ENCODE data around the gene PPP1R15B. TPM values are rescaled to one million over a fixed set of nuclear protein-coding genes. Genes with fewer than 3 reads are reported as not detected.
"Not testable (repeated sequence)": the region's sequence is repeated elsewhere in the genome, so short reads cannot be mapped to it uniquely, and the experiment has no call there.

Gene PPP1R15B
- total RNA-seq, 1 donor from 2014 or later = 26.6 TPM

DNA sequence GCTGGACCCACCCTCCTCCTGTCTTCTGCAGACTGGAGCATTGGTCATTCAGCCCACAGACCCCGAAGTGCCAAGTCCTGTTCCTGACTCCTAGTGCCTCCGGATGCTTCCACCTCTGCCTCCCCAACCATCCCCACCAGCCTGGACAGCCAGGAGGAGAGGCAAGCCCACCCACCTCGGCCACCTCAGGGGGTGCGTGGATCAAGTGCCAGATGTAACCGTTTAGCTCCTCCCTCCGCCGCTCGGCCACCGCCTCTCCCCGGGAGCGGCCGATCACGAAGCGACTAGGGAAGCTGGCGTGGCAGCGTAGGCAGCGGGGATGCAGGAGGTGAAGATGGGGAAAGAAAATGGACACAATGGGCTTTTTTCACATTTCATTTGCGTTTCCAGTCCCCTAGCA is 18.1 kb upstream of the PPP1R15B start:
- no peak for DNase-seq (ENCODE audit: low read depth)
- TF ChIP-seq CTCF (conservative IDR thresholded peaks at IDR 0.05; ENCODE audit: low read depth, low read length) = no peak
- no peak overlapping the region for H3K4me3 ChIP-seq (ENCODE audit: low read depth, low read length)

GRCh38 chr1:204426971-204427701 is 15.5 kb upstream of the PPP1R15B start:
- no peak for DNase-seq (ENCODE audit: low read depth)
- TF ChIP-seq CTCF (conservative IDR thresholded peaks at IDR 0.05; ENCODE audit: low read depth, low read length) = no peak
- no peak overlapping the region for H3K4me3 ChIP-seq (ENCODE audit: low read depth, low read length)

DNA sequence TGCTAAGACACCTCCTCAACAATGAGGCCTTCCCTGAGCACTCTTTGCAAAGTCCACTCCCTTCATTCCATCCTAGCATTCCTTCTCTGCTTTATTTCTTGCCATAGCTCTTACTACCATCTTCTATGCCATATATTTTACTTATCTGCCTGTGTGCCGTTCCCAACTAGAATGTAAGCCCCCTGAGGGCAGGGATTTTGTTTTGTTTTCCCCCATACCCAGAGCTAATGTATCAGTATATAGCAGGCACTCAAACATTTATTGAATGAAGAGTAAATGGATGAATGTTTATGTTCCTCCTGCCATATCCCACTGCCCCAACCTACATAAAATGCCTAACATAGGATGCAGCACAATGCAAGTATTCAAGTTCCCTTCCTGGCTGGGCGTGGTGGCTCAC is 14.9 kb upstream of the PPP1R15B start:
- no peak for TF ChIP-seq CTCF (conservative IDR thresholded peaks at IDR 0.05; ENCODE audit: low read depth, low read length)
- no peak overlapping the region for H3K4me3 ChIP-seq (ENCODE audit: low read depth, low read length)
- no peak for DNase-seq (ENCODE audit: low read depth)

DNA sequence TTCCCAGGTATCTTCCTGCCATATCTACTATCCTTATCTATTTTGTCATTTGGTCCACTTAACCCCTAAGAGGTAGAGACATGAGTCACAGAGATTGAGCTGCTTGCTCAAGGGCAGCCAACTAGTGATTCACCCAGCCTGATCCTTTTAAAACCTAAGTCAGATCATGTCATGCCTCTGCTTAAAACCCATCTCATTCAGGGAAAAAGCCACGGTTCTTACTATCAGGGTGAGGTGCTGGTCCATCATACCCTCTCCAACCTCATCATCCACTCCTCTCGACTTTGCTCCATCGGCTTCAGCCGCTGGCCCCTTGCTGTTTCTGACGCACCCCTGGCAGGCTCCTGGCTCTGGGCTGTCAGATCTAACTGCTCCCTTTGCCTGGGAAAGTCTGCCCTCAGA is 14.4 kb upstream of the PPP1R15B start:
- no peak for DNase-seq (ENCODE audit: low read depth)
- no peak overlapping the region for H3K4me3 ChIP-seq (ENCODE audit: low read depth, low read length)
- TF ChIP-seq CTCF (conservative IDR thresholded peaks at IDR 0.05; ENCODE audit: low read depth, low read length) = no peak

GRCh38 chr1:204424621-204425020 is 13.0 kb upstream of the PPP1R15B start:
- no peak for DNase-seq (ENCODE audit: low read depth)
- no peak for TF ChIP-seq CTCF (conservative IDR thresholded peaks at IDR 0.05; ENCODE audit: low read depth, low read length)
- no peak overlapping the region for H3K4me3 ChIP-seq (ENCODE audit: low read depth, low read length)

- not testable (repeated sequence) for DNase-seq (ENCODE audit: low read depth)
These were observed 10.6 kb upstream of the PPP1R15B start for GRCh38 chr1:204422061-204422705.

GRCh38 chr1:204421441-204421840 is 9.8 kb upstream of the PPP1R15B start:
- H3K4me3 ChIP-seq (ENCODE audit: low read depth, low read length) = no peak overlapping the region
- no peak for TF ChIP-seq CTCF (conservative IDR thresholded peaks at IDR 0.05; ENCODE audit: low read depth, low read length)
- no peak for DNase-seq (ENCODE audit: low read depth)

More at GRCh38 chr1:204422061-204422705, 10.6 kb upstream of the PPP1R15B start:
- H3K4me3 ChIP-seq (ENCODE audit: low read depth, low read length) = not testable (repeated sequence)

All from epithelial cell of proximal tubule (primary cell).